ENCODE data around the gene KMT2E. TPM values are rescaled to one million over a fixed set of nuclear protein-coding genes. Genes with fewer than 3 reads are reported as not detected.
A peak's percentile ranks its signal among the peaks of the same experiment; 100 is the strongest.
"Not testable (repeated sequence)": the region's sequence is repeated elsewhere in the genome, so short reads cannot be mapped to it uniquely, and the experiment has no call there.

KMT2E gene
- total RNA-seq, 2 experiments from 2014 or later, result 94.4 to 99.3 TPM

DNA sequence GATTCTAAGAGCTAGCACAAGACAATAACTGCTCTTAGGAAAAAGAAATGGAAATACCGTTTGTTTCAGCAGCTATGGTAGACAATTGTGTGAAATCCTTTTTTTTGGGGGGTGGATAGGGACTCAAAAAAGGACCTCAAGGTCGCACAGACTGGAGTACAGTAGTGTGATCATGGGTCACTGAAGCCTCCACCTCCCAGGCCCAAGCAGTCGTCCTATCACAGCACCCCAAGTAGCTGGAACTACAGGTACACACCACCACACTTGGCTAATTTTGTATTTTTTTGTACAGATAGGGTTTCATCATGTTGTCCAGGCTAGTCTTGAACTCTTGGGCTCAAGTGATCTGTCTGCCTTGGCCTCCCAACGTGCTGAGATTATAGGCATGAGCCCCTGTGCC lies 33.9 kb downstream of the KMT2E start:
- POLR2A ChIA-PET, result no interaction called here
- H3K9me3 Mint-ChIP-seq (ENCODE audit: low read depth), result no peaks in the 10 kb centered on the region
- ATAC-seq (no peak), DNase-seq (no peak)
- H3K27ac Mint-ChIP-seq, result no peak overlapping the region
- H3K27me3 Mint-ChIP-seq, result no peaks in the 10 kb centered on the region
- CTCF ChIA-PET, result interaction anchor here (0.8 to 1.8 kb wide), 3 partner anchors 10 to 99 kb away, joined by 3 to 10 read pairs (median 3); no protein-coding TSS in a partner anchor
- peaks cover 68% of the 10 kb centered on the region for H3K36me3 Mint-ChIP-seq (ENCODE audit: low read depth)
- H3K4me3 Mint-ChIP-seq, result no peak overlapping the region
- intact Hi-C loops (cut with DNase I, micrococcal nuclease), result no loop called here
- H3K4me1 Mint-ChIP-seq, result peaks cover 47% of the 10 kb centered on the region

DNA sequence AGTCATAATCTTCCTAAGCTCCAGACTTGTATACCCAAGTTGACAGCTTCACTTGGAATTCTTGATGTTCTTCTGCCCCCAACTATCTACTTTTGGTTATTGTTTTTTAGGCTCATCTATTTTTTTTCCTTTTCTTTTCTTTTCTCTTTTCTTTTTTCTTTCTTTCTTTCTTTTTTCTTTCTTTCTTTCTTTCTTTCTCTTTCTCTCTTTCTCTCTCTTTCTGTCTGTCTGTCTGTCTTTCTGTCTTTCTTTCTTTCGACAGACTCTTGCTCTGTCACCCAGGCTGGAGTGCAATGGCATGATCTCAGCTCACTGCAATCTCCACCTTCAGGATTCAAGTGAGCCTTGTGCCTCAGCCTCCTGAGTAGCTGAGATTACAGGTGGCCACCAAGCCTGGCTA lies 36.5 kb downstream of the KMT2E start:
- H3K4me3 Mint-ChIP-seq, result no peak overlapping the region
- H3K27me3 Mint-ChIP-seq, result no peaks in the 10 kb centered on the region
- H3K27ac Mint-ChIP-seq, result peak overlapping the region; percentile 51
- no peak for ATAC-seq
- DNase-seq, result no peak
- ChIA-PET CTCF (interaction anchor here (0.6 to 1.6 kb wide), 4 partner anchors 8 to 69 kb away, joined by 3 to 8 read pairs (median 4); no protein-coding TSS in a partner anchor), POLR2A (interaction anchor here (0.7 kb wide), 1 partner anchor 67 kb away, joined by 4 read pairs; no protein-coding TSS in a partner anchor)
- intact Hi-C loops (cut with DNase I, micrococcal nuclease), result no loop called here
- peaks cover 69% of the 10 kb centered on the region for H3K36me3 Mint-ChIP-seq (ENCODE audit: low read depth)
- H3K4me1 Mint-ChIP-seq, result peaks cover 48% of the 10 kb centered on the region
- no peaks in the 10 kb centered on the region for H3K9me3 Mint-ChIP-seq (ENCODE audit: low read depth)

DNA sequence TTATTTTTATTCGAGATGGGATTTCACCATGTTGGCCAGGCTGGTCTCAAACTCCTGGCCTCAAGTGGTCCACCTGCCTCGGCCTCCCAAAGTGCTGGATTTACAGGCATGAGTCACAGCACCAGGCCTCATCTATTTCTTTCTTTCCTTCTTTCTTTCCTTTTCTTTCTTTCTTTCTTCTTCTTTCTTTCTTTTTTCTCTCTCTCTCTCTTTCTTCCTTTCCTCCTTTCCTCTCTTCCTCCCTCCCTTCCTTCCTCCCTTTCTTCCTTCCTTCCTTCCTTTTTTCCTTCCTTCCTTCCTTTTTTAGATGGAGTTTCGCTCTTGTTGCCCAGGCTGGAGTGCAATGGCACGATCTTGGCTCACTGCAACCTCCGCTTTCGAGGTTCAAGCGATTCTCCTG lies 36.9 kb downstream of the KMT2E start:
- Mint-ChIP-seq H3K4me1 (peaks cover 48% of the 10 kb centered on the region), H3K36me3 (ENCODE audit: low read depth) (peaks cover 69% of the 10 kb centered on the region), H3K27ac (peak overlapping the region; percentile 51)
- intact Hi-C loops (cut with DNase I, micrococcal nuclease); ATAC-seq; H3K9me3 Mint-ChIP-seq (ENCODE audit: low read depth); POLR2A ChIA-PET; H3K27me3 Mint-ChIP-seq; DNase-seq; H3K4me3 Mint-ChIP-seq: not testable (repeated sequence)
- CTCF ChIA-PET, result interaction anchor here (0.6 to 1.0 kb wide), 2 partner anchors 25 to 61 kb away, joined by 3 to 6 read pairs; no protein-coding TSS in a partner anchor

DNA sequence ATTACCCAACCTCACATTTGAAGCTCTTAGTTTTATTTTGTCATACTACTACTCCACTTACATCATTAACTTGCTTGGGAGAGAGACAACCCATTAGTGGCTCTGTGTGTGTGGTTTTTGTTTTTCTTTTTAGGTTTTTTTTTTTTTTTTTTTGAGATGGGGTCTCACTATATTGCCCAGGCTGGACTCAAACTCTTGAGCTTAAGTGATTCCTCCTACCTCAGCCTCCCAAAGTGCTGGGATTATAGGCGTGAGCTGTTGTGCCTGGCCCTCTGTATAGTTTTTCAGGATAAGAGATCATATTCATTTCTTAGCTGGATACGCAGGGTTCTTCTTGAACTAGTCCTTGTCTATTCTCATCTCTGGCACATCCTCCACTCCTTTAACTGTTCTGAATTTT lies 41.1 kb downstream of the KMT2E start:
- Mint-ChIP-seq H3K9me3 (ENCODE audit: low read depth) (no peaks in the 10 kb centered on the region), H3K27ac (peak overlapping the region; percentile 7), H3K36me3 (ENCODE audit: low read depth) (peaks cover 61% of the 10 kb centered on the region), H3K4me3 (no peak overlapping the region), H3K27me3 (no peaks in the 10 kb centered on the region), H3K4me1 (peaks cover 61% of the 10 kb centered on the region)
- ATAC-seq (no peak), DNase-seq (no peak)
- POLR2A ChIA-PET, result interaction anchor here (0.7 kb wide), 1 partner anchor 1723 kb away, joined by 5 read pairs; no protein-coding TSS in a partner anchor
- intact Hi-C loops (cut with DNase I, micrococcal nuclease), result no loop called here
- CTCF ChIA-PET, result interaction anchor here (0.6 to 4.9 kb wide), 2 partner anchors 63 to 74 kb away, joined by 4 to 20 read pairs; no protein-coding TSS in a partner anchor

DNA sequence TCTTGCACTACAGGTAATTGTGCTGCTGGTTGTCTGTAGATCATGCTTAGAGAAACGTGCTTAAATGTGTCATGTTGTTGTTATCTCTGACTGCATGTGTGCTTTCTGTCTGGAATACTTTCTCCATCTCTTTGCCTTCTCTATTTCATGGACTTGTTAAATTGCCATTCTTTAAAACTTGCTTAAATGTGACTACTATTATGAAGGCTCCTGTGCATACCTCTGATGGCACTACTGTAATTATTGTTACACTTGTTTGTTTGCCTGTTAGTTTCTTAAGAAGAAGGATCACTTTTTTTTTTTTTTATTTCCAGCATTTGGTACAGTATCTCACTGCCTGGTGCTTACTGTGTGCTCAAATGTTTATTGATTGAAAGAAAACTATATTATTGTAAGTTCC lies 41.6 kb downstream of the KMT2E start:
- no peak for ATAC-seq
- Mint-ChIP-seq H3K4me1 (peaks cover 56% of the 10 kb centered on the region), H3K36me3 (ENCODE audit: low read depth) (peaks cover 61% of the 10 kb centered on the region), H3K4me3 (no peak overlapping the region), H3K27ac (no peak overlapping the region), H3K9me3 (ENCODE audit: low read depth) (no peaks in the 10 kb centered on the region), H3K27me3 (no peaks in the 10 kb centered on the region)
- POLR2A ChIA-PET, result interaction anchor here (0.7 kb wide), 1 partner anchor 1723 kb away, joined by 5 read pairs; no protein-coding TSS in a partner anchor
- intact Hi-C loops (cut with DNase I, micrococcal nuclease), result no loop called here
- CTCF ChIA-PET, result interaction anchor here (1.2 to 4.9 kb wide), 2 partner anchors 74 to 138 kb away, joined by 3 to 20 read pairs; no protein-coding TSS in a partner anchor
- no peak for DNase-seq

DNA sequence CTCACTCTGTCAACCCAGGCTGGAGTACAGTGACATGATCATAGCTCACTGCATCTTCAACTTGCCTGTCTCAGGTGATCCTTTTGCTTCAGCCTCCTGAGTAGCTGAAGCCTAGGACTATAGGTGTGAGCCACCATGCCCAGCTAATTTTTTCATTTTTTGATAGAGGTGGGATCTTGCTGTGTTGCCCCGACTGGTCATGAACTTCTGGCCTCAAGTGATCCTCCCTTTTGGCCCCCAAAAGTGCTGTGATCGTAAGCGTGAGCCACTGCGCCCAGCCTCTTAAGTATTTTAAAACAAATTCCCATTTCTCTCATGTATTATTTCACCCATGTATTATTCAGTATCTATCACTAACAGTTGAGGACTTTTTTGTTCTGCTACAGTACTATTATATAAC lies 43.5 kb downstream of the KMT2E start:
- no peak for ATAC-seq
- POLR2A ChIA-PET, result no interaction called here
- Mint-ChIP-seq H3K4me1 (peaks cover 55% of the 10 kb centered on the region), H3K9me3 (ENCODE audit: low read depth) (no peaks in the 10 kb centered on the region), H3K27me3 (no peaks in the 10 kb centered on the region), H3K27ac (peak overlapping the region; percentile 51), H3K36me3 (ENCODE audit: low read depth) (peaks cover 52% of the 10 kb centered on the region), H3K4me3 (no peak overlapping the region)
- intact Hi-C loops (cut with DNase I, micrococcal nuclease), result no loop called here
- CTCF ChIA-PET, result interaction anchor here (0.5 to 4.9 kb wide), 3 partner anchors 9 to 76 kb away, joined by 3 to 20 read pairs (median 10); no protein-coding TSS in a partner anchor
- DNase-seq, result no peak

DNA sequence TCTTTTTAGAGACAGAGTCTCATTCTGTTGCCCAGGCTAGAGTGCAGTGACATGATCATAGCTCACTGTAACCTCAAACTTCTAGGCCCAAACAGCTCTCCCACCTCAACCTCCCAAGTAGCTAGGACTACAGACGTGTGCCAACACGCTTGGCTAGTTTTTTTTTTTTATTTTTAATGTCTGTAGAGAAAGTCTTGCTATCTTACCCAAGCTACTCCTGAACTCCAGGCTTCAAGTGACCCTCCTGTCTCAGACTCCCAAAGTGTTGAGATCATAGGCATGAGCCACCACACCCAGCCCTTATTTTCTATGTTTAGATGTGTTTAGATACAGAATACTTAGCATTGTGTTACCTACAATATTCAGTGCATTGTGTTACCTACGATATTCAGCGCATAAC lies 46.4 kb downstream of the KMT2E start:
- no peak overlapping the region for H3K4me3 Mint-ChIP-seq
- ChIA-PET CTCF (interaction anchor here (1.0 to 3.4 kb wide), 4 partner anchors 11 to 79 kb away, joined by 3 to 11 read pairs (median 3); no protein-coding TSS in a partner anchor), POLR2A (no interaction called here)
- no peaks in the 10 kb centered on the region for H3K27me3 Mint-ChIP-seq
- H3K27ac Mint-ChIP-seq, result no peak overlapping the region
- intact Hi-C loops (cut with DNase I, micrococcal nuclease), result loop anchor here in 1 of 2 experiments (5.0 kb wide), 1 partner anchor 43 kb away; no protein-coding TSS in a partner anchor
- DNase-seq (no peak), ATAC-seq (no peak)
- peaks cover 56% of the 10 kb centered on the region for H3K4me1 Mint-ChIP-seq
- no peaks in the 10 kb centered on the region for H3K9me3 Mint-ChIP-seq (ENCODE audit: low read depth)
- H3K36me3 Mint-ChIP-seq (ENCODE audit: low read depth), result peaks cover 54% of the 10 kb centered on the region

DNA sequence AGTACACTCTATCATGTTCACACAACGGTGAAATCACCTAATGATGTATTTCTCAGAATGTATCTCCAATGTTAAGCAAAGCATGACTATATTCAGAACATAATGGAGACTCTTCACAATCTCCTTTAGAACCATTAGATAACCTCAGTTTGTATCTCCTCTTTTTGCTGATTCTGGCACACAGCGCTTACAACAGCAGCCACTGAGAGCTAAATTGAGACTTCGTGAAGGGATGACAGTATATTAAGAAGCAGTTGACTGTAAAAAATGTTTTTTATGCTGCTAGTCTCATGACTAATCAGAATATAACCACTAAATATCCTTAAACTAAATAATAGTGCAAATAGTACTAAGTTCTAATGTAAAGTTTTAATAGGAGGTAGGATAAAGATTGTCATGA lies 46.9 kb downstream of the KMT2E start:
- H3K4me3 Mint-ChIP-seq, result no peak overlapping the region
- H3K4me1 Mint-ChIP-seq, result peaks cover 52% of the 10 kb centered on the region
- H3K36me3 Mint-ChIP-seq (ENCODE audit: low read depth), result peaks cover 51% of the 10 kb centered on the region
- no peaks in the 10 kb centered on the region for H3K9me3 Mint-ChIP-seq (ENCODE audit: low read depth)
- POLR2A ChIA-PET, result interaction anchor here (0.8 kb wide), 1 partner anchor 46 kb away, joined by 3 read pairs; no protein-coding TSS in a partner anchor
- no peaks in the 10 kb centered on the region for H3K27me3 Mint-ChIP-seq
- peak overlapping the region; percentile 18 for H3K27ac Mint-ChIP-seq
- intact Hi-C loops (cut with DNase I, micrococcal nuclease), result loop anchor here in 1 of 2 experiments (5.0 kb wide), 1 partner anchor 44 kb away; no protein-coding TSS in a partner anchor
- DNase-seq (no peak), ATAC-seq (peak; percentile 13)
- CTCF ChIA-PET, result interaction anchor here (0.7 to 3.4 kb wide), 5 partner anchors 9 to 80 kb away, joined by 3 to 11 read pairs (median 3); no protein-coding TSS in a partner anchor

DNA sequence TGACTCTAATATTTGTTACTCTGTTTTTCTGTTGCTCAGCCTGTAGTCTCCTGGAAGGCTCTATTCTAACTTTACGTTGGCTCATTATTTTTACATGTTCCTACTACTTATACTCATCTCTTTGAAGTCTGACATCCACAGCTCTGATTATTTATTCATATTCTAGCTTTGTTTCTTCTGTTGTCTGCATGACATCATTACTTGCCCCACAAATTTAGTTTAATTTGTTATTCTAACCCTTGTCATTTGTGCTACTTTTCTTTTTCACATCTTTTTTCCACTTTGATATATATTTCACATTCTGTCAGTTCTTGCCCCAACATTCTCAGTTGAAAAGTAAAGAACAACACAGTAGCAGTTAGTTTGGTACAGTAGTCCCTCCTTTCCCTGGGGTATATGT lies 51.1 kb downstream of the KMT2E start:
- H3K36me3 Mint-ChIP-seq (ENCODE audit: low read depth), result peaks cover 59% of the 10 kb centered on the region
- ChIA-PET CTCF (interaction anchor here (0.5 to 0.8 kb wide), 2 partner anchors 11 to 309 kb away, joined by 3 read pairs; no protein-coding TSS in a partner anchor), POLR2A (no interaction called here)
- no peaks in the 10 kb centered on the region for H3K27me3 Mint-ChIP-seq
- no peaks in the 10 kb centered on the region for H3K9me3 Mint-ChIP-seq (ENCODE audit: low read depth)
- H3K4me3 Mint-ChIP-seq, result no peak overlapping the region
- DNase-seq (no peak), ATAC-seq (no peak)
- peak overlapping the region; percentile 65 for H3K27ac Mint-ChIP-seq
- intact Hi-C loops (cut with DNase I, micrococcal nuclease), result no loop called here
- peaks cover 35% of the 10 kb centered on the region for H3K4me1 Mint-ChIP-seq

DNA sequence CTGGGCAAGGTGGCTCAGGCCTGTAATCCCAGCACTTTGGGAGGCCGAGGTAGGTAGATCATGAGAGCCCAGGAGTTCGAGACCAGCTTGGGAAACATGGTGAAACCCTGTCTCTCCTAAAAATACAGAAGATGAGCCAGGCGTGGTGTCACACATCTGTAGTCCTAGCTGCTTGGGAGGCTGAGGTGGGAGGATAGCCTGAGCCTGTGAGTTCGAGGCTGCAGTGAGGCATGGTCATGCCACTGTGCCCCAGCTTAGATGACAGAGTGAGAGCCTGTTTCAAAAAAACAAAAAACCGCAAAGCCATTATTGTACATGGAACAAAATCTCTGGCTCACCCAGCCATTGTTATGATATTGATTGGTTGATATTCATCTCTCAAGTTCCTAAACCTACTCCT lies 53.7 kb downstream of the KMT2E start:
- no peak overlapping the region for H3K4me3 Mint-ChIP-seq
- H3K36me3 Mint-ChIP-seq (ENCODE audit: low read depth), result peaks cover 61% of the 10 kb centered on the region
- no peaks in the 10 kb centered on the region for H3K27me3 Mint-ChIP-seq
- H3K9me3 Mint-ChIP-seq (ENCODE audit: low read depth), result no peaks in the 10 kb centered on the region
- peak overlapping the region; percentile 51 for H3K27ac Mint-ChIP-seq
- peaks cover 25% of the 10 kb centered on the region for H3K4me1 Mint-ChIP-seq
- intact Hi-C loops (cut with DNase I, micrococcal nuclease), result no loop called here
- ChIA-PET POLR2A (no interaction called here), CTCF (interaction anchor here (0.6 to 0.7 kb wide), 2 partner anchors 281 to 369 kb away, joined by 3 read pairs; no protein-coding TSS in a partner anchor)
- ATAC-seq, result no peak
- no peak for DNase-seq

DNA sequence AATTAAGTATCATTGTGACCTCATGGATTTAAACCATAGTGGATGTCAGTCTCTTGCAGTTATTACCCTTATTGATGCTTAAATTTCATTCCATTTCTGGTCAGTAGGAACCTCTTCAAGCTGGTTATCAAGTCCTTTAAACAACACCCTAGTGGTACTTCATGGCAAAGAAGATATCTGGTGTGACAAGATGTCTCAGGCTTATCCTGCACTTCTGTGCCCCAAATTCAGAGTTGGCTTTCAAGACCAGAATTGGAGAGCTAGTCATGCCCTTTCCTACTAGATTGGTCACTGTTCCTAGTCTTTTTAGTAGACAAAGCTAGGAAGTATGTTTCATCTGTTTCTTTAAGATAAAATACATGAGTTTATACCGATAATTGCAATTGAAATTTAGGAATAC lies 54.9 kb downstream of the KMT2E start:
- intact Hi-C loops (cut with DNase I, micrococcal nuclease), result no loop called here
- Mint-ChIP-seq H3K9me3 (ENCODE audit: low read depth) (no peaks in the 10 kb centered on the region), H3K36me3 (ENCODE audit: low read depth) (peaks cover 50% of the 10 kb centered on the region), H3K4me3 (no peak overlapping the region), H3K27me3 (no peaks in the 10 kb centered on the region), H3K4me1 (peaks cover 15% of the 10 kb centered on the region), H3K27ac (peak overlapping the region; percentile 51)
- ATAC-seq (no peak), DNase-seq (no peak)
- ChIA-PET POLR2A (no interaction called here), CTCF (interaction anchor here (0.9 to 1.4 kb wide), 3 partner anchors 10 to 88 kb away, joined by 3 to 5 read pairs (median 4); no protein-coding TSS in a partner anchor)

DNA sequence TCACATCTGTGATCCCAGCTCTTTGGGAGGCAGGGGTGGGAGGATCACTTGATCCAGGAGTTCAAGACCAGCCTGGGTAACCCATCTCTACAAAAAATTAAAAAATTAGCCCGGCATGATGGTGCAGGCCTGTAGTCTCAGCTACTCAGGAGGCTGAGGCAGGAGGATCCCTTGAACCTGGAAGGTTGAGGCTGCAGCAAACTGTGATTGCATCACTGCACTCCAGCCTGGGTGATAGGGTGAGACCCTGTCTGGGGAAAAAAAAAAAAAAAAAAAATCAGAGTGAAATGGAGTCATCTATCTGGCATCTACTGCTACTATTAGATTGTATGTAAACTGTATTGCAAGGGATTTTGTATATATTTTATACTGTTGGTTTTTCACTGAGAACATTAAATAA lies 59.1 kb downstream of the KMT2E start:
- POLR2A ChIA-PET, result interaction anchor here (0.6 kb wide), 1 partner anchor 62 kb away, joined by 3 read pairs; no protein-coding TSS in a partner anchor
- H3K4me3 Mint-ChIP-seq, result no peak overlapping the region
- H3K36me3 Mint-ChIP-seq (ENCODE audit: low read depth), result peaks cover 59% of the 10 kb centered on the region
- no peak for DNase-seq
- ATAC-seq, result no peak
- H3K27ac Mint-ChIP-seq, result no peak overlapping the region
- peaks cover 7% of the 10 kb centered on the region for H3K4me1 Mint-ChIP-seq
- H3K27me3 Mint-ChIP-seq, result no peaks in the 10 kb centered on the region
- CTCF ChIA-PET, result interaction anchor here (0.7 kb wide), 1 partner anchor 489 kb away, joined by 3 read pairs; no protein-coding TSS in a partner anchor
- no peaks in the 10 kb centered on the region for H3K9me3 Mint-ChIP-seq (ENCODE audit: low read depth)
- intact Hi-C loops (cut with DNase I, micrococcal nuclease), result no loop called here

Measured in activated CD4-positive, alpha-beta T cell treated with anti-CD3 and anti-CD28 coated beads for 36 hours (primary cell).